Germinal center (tissue), 1 donor: ENCODE data around the gene EME1.
"Not testable (repeated sequence)": the region's sequence is repeated elsewhere in the genome, so short reads cannot be mapped to it uniquely, and the experiment has no call there.

Experiments
- DNase-seq: peaks from one replicate; pipeline ENCODE4 v3.0.0; 2012; ENCODE audit warnings: mixed read lengths, low spot score

EME1 gene

DNA sequence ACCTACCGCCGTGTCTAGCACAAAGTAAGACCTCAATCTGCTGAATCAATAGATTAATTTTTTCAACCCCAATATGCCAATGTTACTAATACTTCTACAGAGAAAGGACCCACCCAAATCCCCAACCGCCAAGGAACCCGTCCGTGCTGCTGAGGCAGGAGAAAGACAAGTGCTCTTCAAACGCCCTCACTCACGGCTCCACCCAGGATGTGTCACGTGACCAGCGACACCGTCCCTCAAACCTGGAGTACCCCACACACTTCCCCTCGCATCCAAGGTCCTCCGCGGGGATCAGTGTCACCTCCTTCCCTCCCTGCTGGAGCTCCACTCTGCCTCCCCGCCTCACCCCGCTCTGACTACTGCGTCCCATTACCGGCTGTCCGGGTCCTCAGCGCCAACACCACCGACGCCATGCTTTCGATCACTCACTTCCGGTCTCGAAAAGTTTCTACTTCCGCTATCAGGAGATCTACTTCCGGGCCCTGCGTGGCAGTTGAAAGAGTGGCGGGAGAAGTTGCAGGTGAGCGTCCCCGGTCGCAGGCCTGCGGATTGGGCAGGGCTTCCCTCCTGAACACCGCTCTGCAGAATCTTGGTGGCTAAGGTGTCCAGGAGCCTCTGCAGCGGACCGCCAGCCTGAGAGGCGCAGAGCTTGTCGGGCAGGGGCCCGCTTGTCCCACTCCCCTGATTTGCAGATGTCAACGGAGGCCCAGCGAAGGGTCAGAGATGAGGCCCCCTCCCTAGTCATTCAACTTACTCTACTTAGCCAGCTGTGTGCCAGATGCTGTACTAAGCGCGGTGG is at the start of gene EME1, which contains the start of gene MRPL27:
Gene EME1, plus strand, starts transcription at position 472 of the 799 bp plus-strand sequence. CDS start 1,980 bp downstream, outside the sequence.
Gene MRPL27, minus strand, starts transcription at position 427 of the 799 bp plus-strand sequence. Its CDS starts 14 bp downstream, at position 413.
- peak; percentile 89 for DNase-seq

DNA sequence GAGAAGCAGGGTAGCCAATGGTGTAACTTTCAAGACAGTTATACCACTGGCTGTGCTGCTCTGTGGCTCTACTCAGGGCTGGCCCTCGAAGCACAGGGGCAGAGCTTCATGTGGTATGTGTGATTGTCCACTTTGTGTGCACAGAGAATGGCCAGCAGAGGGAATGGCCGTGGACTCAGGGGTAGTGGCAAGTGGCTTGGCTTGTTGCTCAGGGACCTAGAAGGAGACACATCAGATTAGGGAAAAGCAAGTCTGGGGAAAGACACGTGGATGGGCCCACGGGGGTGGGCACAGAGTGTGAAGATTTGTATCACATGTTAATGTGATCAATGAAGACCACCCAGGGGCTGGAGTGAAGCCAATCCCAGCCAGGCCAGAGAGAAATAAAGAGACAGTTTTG is 47.1 kb upstream of the EME1 start:
- DNase-seq: no peak

DNA sequence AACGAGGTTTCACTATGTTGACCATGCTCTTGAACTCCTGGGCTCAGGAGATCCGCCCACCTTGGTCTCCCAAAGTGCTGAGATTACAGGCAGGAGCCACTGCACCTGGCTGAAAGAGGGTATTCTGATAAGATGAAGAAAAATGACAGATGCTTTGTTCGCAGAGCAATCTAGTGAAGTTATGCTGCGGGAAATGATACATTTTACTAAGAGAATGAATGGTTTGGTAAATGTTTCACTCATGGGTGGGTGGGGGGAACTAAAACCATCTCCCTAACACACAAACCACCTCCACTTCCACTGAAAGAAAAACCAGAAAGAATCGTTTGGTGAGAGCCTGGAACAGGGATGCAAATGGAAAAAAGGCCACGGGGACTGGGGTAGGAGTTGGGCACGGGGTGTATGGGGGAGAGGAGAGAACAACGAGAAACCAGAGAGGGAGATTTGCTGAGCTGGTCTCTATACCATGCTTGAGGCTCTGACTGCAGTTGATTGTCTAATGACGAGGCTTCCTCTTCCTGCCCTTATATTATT is 46.1 kb upstream of the EME1 start:
- no peak for DNase-seq

DNA sequence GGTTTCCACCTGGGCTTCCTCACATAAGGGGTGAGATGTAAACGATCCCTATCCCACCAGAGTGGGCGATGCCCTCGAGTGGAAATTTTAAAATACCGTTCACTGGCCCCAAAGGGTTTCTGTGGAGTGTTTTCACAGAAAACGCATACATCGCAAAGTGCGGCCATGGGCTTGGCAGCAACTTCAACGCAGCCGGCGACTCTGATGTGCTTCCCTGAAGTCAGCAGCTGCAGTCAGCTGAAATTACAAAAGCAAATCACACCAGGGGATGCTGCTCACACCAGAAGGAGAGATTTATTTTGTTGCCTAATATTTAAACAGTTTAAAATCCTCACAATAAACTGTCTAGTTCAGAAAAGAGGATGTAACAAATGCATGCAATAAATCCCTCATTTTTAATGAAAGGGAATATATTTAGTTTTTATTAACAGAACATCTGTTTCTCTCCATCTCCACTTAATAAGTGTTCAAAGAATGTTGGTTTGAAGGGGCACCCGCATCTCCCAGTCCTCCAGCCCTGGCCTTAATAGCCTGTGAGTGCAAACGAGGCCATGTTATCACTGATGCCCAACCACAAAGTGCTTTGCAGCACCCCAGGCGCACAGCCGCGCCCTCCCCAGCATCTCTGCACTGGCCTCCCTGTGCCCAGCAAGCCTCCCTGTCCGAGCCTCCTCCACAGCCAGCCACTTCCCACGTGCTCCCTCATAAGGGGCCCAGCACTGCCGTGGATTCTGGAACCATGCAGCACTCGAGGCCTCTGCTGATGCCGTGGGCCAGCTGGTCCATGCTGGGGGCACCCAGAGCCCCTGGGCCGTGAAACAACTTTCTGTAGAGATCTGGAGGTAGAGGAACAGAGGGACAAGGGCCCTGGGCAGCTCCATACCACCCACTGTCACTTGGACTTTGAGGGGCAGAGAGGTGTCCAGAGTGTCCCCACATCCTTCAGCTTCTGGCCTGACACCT is 44.4 kb upstream of the EME1 start:
- DNase-seq: no peak

DNA sequence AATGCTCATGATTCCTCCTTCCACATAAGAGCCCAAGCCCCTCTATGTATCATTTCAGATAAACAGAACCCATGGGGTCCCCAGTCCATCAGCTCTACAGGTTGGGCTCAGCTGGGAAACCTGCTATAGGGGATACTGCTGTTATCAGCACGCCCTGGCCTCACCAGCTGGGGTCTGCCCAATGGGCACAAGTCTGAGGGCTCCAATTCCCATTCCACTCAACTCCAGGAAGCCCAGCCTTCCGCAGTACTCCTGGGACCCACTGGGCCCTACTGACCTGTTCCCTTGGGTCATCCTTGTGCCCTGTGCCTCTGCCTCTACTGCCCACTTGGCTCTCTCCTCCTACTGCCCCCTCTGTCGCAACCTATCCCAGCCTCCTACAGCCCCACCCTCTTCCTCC is 43.3 kb upstream of the EME1 start:
- DNase-seq: no peak

DNA sequence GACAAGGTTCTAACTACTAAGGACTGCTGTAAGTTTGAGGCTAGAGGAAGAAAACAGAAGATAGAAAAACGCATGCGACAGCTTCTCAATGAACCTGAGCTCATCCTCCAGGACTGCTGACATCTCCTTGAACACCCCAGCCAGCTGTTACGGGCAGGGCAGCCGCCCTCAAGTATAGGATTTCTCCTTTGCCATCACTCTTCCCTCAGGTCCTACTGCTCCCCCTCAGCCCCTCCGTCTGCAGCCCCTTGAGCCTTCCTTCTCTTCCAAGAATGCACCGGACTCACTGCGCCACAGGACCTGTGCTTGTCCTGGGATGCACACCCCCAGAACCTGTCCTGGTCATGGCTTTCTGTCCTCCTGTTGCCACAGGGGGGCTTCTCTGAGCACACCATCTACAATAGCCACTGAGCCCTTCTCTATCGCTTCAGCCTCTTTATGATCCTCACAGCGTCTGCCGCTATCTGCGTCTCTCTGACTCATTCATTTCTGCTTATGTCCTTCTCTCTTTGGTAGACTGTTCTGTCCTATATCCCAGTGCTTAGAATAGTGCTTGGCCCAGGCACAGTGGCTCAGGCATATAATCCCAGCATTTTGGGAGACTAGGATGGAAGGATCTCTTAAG is 42.8 kb upstream of the EME1 start:
- no peak for DNase-seq

DNA sequence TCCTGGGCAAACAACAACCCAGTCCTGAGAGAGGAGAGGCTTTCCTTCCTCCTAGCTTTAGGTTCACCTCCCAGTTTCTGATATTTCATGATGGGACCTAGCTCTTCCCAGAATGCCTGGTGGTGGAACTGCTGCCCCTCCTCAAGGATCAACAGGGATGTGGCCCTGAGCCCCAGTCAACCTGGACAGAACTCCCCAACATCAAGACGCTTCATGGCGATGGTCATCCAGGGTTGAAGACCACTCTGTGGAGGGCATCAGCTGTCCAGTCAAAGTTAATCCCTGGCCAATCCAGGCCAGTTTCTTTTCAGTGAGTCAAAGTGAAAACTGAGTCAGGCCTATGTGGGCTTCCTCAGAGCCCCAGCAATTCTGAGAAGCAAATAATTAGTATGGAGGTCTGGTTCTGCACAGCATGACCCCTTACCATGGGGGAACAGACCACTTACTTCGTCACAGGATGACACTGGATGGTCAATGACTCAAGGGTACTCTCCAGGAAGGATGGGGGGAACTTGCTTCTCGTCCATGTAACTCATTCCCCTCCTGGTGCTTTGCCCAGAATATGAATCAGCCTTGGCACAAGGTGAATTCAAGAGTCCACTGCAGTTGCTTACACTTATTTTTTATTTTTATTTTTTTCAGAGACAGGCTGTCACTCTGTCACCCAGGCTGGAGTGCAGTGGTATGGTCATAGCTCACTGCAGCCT is 41.8 kb upstream of the EME1 start:
- no peak for DNase-seq

- no peak for DNase-seq
Observed at GRCh38 chr17:50332196-50332595, 40.8 kb upstream of the EME1 start.

GRCh38 chr17:50333291-50334057 is 39.6 kb upstream of the EME1 start:
- DNase-seq: not testable (repeated sequence)

- no peak for DNase-seq
Observed at GRCh38 chr17:50337956-50338355, 35.1 kb upstream of the EME1 start.

DNA sequence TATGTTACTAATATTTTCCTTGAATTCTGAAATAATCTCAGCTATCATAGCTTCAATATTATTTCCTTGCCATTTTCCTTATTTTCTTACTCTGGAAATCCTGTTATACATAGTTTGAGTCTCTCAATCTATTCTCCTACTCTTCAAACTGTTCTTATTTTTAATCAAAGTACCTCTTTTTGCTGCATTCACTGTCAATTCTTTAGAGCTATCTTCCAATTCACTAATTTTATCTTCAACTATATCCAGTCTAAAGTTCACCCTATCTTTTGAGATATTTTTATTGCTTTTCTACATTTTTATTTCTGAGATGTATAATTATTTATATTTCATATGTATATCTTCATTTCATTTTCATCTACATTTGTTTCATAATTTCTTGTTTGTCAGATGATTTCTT is 34.4 kb upstream of the EME1 start:
- no peak for DNase-seq

- DNase-seq: no peak
Observed at GRCh38 chr17:50339381-50339780, 33.6 kb upstream of the EME1 start.

- no peak for DNase-seq
Observed at GRCh38 chr17:50344731-50345365, 28.2 kb upstream of the EME1 start.

DNA sequence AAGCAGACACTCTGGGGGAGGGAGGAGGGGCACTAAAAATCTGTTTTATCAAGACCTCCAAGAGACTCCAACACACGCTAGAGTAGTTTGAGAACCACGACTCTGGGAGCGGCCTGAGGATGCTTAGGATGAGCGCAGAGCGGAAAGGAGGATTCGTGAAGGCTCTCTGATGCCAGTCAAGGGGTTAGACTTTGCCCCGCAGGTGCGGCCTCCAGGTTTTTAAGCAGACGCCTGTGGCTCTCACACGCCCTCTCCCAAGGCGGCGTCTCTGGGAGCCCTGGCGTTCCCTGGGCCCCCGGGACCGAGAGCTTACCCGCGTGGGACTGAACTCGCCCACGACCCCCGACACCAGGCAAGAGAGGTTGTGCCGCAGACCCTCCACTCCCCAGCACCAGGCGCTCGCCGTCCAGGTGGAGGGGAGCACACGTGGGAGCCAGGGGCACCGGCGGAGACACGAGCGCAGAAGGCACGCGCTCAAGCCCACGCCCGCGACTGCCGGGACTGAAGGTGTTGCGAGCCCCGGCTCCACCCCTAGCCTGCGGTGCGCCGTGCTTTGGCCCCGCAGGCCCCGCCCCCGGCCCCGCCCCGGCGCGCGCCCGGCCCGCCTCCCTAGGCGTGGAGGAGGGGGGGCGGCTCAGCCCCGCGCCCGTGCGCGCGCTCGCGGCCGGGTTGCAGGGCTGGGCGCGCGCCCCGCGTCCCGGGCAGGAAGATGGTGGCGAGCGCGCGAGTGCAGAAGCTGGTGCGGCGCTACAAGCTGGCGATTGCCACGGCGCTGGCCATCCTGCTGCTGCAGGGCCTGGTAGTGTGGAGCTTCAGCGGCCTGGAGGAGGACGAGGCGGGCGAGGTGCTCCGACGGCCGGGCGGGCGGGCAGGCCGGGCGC is 27.4 kb upstream of the EME1 start, which contains the start of gene XYLT2:
Gene XYLT2, plus strand, starts transcription at position 695 of the 881 bp plus-strand sequence. Its CDS starts 15 bp downstream, at position 710.
- peak; percentile 97 for DNase-seq

DNA sequence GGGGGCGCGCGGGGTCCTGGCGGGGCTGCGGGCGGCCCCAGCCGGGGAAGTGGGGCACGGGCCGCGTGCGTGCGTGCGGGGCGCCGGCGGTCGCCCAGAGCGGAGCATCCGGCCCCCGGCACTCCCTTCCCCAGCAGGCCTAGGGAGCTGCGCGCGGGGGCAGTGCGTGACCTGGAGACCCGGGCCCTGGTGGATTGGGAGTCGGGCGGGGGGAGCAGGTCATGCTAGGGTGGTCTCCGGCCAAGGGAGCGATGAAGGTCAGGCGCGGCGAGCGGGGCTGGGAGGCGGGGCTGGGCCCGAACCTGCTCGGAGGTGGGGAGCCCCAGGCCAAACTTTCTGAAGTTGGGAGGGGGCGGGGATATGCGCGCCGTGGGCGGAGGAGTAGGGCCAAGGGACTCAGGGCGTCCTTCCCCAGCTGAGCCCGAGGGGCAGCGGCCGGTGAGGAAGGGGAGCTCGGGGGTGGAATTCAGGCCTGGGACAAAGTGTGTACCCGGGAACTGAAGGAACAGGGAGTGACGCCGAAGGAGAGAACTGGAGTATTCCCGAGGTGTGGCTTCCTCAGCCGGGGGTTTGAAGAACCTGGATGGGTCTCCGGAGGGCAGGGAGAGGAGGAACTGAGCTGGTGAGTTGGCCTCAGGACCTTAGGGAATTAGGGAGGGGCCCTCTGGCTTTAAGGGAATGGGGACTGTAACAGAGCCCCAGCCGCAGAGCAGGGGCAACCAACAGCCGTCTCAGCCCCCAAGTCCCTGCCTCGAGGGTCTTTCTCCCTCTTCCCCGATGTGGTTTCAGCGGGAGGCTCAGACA is 26.5 kb upstream of the EME1 start:
- peak; percentile 76 for DNase-seq

- DNase-seq: no peak
Observed at GRCh38 chr17:50347117-50347893, 25.7 kb upstream of the EME1 start.

DNA sequence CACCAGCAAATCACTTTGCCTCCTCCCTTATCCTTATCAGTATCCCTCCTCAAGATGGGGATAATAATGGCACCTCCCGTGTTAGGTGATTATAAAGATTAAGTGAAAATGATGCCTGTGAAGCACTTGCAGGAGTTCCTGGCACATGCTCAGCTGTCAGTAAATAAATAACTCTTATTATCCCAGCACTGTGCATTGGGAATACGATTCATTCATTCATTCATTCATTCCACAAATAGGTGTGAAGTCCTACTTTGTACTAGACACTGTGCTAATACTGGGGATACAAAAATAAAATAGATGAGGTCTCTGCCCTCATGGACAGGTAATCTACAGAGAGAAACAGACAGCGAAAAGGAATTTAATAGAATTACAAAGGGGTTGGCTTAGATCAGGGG is 25.1 kb upstream of the EME1 start:
- DNase-seq: no peak
